Thoracic aorta (tissue), 2 donors: ENCODE measurements around the gene NCR2. TPM values are rescaled to one million over a fixed set of nuclear protein-coding genes. Genes with fewer than 3 reads are reported as not detected.

Experiments used
- ATAC-seq: fragments of 150-250 bp; one replicate; pipeline ENCODE4 v1.8.0; 2017; ENCODE audit warnings: low read depth; ENCODE audit not compliant: insufficient number of reproducible peaks, low FRiP score
- DNase-seq: peaks from one replicate; pipeline ENCODE4 v3.0.0-alpha.2; 2020; ENCODE audit warnings: low spot score
- H3K27ac ChIP-seq, 2 donors: fragments of 200-600 bp; sonication (generic); 1 replicate in 1 of 2; 2 replicates in 1 of 2; pipeline ENCODE4 v1.5.1; 2016; ENCODE audit warnings: mild to moderate bottlenecking in 2 of 2, moderate library complexity in 2 of 2
- H3K27me3 ChIP-seq: fragments of 200-600 bp; sonication (generic); replicated peaks from 2 replicates; pipeline ENCODE4 v1.6.0; 2016; ENCODE audit warnings: mild to moderate bottlenecking; ENCODE audit not compliant: insufficient read depth
- H3K36me3 ChIP-seq: fragments of 200-600 bp; sonication (generic); one replicate; pipeline ENCODE4 v1.5.1; 2016
- H3K4me1 ChIP-seq, 2 donors: fragments of 200-600 bp; sonication (generic); 1 replicate in 1 of 2; 2 replicates in 1 of 2; pipeline versions ENCODE4 v1.5.1 to v1.6.0; 2016; ENCODE audit warnings: low read depth in 2 of 2, mild to moderate bottlenecking in 1 of 2; ENCODE audit not compliant: control insufficient read depth in 1 of 2
- H3K4me3 ChIP-seq: fragments of 200-600 bp; sonication (generic); 2 replicates; pipeline ENCODE4 v1.5.1; 2016; ENCODE audit warnings: mild to moderate bottlenecking
- H3K9me3 ChIP-seq: fragments of 200-600 bp; sonication (generic); 2 replicates; pipeline ENCODE4 v1.5.1; 2016
- total RNA-seq, 2 donors: library from RNA; depleted of rRNA; stranded (reverse); fragments of >200 nt; gene quantifications; one replicate each; pipeline versions ENCODE4 v1.1.0 to v1.2.3, GENCODE V29; 2016
- TF ChIP-seq, protein P1 (sequence below): fragments of 200-600 bp; sonication (generic); IDR thresholded peaks from one replicate; pipeline ENCODE4 v1.5.1; 2019; ENCODE audit warnings: antibody characterized with exemption

NCR2 gene
- total RNA-seq, 2 donors from 2014 or later, result not detected

- ATAC-seq (no peak), DNase-seq (no peak)
- H3K4me3 ChIP-seq, result no peak overlapping the region
- H3K27me3 ChIP-seq, result no peaks in the 10 kb centered on the region
- H3K9me3 ChIP-seq, result peaks cover 4% of the 10 kb centered on the region
- TF ChIP-seq, protein P1, sequence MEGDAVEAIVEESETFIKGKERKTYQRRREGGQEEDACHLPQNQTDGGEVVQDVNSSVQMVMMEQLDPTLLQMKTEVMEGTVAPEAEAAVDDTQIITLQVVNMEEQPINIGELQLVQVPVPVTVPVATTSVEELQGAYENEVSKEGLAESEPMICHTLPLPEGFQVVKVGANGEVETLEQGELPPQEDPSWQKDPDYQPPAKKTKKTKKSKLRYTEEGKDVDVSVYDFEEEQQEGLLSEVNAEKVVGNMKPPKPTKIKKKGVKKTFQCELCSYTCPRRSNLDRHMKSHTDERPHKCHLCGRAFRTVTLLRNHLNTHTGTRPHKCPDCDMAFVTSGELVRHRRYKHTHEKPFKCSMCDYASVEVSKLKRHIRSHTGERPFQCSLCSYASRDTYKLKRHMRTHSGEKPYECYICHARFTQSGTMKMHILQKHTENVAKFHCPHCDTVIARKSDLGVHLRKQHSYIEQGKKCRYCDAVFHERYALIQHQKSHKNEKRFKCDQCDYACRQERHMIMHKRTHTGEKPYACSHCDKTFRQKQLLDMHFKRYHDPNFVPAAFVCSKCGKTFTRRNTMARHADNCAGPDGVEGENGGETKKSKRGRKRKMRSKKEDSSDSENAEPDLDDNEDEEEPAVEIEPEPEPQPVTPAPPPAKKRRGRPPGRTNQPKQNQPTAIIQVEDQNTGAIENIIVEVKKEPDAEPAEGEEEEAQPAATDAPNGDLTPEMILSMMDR, result no peak
- no peaks in the 10 kb centered on the region for H3K36me3 ChIP-seq
- H3K4me1 ChIP-seq, result no peaks in the 10 kb centered on the region
- H3K27ac ChIP-seq, result no peak overlapping the region
Measured at GRCh38 chr6:41344876-41345275, 9.5 kb downstream of the NCR2 start.

- H3K27me3 ChIP-seq, result no peaks in the 10 kb centered on the region
- no peak for ATAC-seq
- H3K27ac ChIP-seq, result no peak overlapping the region
- H3K4me3 ChIP-seq, result no peak overlapping the region
- no peaks in the 10 kb centered on the region for H3K4me1 ChIP-seq
- H3K36me3 ChIP-seq, result no peaks in the 10 kb centered on the region
- TF ChIP-seq, protein P1, result no peak
- no peak for DNase-seq
- H3K9me3 ChIP-seq, result peaks cover 4% of the 10 kb centered on the region
Measured at GRCh38 chr6:41345901-41346300, 10.5 kb downstream of the NCR2 start.

DNA sequence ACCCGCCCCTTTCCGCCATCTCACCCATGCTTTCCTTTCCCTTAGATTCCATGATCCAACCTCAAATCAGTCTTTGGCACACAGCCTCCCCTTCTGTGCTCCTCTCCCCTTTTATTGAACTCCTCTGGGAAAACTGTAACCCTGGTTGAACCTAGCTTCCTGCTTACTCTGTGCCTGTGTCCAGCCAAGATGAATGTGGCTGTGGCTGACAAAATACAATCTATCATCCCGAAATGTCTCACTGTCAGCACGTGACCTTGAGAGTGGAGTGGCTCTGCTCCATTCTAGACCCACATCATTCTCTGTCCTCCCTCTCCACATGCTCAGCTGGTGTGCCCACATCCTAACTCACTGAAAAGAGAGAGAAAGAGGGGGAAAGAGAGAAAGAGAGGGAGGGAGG, 11.0 kb downstream of the NCR2 start:
- no peaks in the 10 kb centered on the region for H3K4me1 ChIP-seq
- H3K4me3 ChIP-seq, result no peak overlapping the region
- TF ChIP-seq, protein P1, result no peak
- ATAC-seq, result no peak
- peaks cover 4% of the 10 kb centered on the region for H3K9me3 ChIP-seq
- H3K27ac ChIP-seq, result no peak overlapping the region
- H3K27me3 ChIP-seq, result no peaks in the 10 kb centered on the region
- DNase-seq, result no peak
- no peaks in the 10 kb centered on the region for H3K36me3 ChIP-seq

DNA sequence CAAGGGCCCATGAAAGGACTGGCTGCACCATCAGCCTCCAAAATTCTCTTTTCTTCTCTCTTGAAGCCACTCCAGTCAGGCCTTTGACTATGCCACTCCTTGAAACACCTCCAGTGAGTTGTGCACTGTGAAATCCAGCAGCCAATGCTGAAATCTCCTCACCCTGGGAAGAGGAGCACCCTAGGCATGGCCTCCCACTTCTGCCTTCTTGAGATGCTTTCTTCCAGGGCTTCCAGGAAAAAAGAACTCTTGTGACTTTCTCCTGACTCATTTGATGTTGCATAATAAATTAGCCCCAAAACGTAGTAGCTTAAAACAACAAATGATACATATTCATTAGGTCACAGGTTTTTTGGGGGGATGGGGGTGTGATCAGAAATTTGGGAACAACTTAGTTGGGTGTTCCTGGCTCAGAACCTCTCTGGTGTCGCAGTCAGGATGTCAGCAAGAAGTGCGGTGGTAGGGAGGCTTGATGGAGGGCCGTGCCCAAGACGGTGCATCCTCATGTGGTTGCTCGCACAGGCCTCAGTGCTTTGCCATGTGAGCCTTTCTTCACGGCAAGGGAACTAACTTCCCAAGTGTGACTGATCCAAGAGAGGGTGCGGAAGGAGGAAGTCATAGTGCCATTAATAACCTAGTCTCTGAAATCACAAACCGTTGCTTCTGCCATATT, 12.1 kb downstream of the NCR2 start:
- no peaks in the 10 kb centered on the region for H3K4me1 ChIP-seq
- ATAC-seq (no peak), DNase-seq (no peak)
- no peaks in the 10 kb centered on the region for H3K27me3 ChIP-seq
- H3K9me3 ChIP-seq, result peaks cover 4% of the 10 kb centered on the region
- no peak overlapping the region for H3K4me3 ChIP-seq
- TF ChIP-seq, protein P1, result no peak
- H3K36me3 ChIP-seq, result no peaks in the 10 kb centered on the region
- H3K27ac ChIP-seq, result no peak overlapping the region

DNA sequence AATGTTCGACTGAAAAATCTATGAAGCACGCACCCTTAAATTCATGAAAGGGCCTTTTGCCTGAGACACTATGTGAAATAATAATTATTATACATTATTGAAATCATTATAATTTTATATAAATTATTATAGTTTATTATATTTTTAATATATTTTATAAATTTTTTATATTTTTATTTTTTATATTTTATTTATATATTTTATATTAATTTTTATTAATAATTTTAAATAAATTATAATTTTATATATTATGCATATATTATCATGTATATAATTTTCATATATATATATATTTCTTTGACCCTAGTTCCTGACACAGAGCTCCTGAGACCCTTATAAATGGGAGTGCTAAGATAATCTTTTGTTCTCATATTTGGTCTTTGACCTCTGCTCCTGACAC, 13.5 kb downstream of the NCR2 start:
- DNase-seq (no peak), ATAC-seq (no peak)
- Histone ChIP-seq H3K4me1 (no peaks in the 10 kb centered on the region), H3K27me3 (no peaks in the 10 kb centered on the region), H3K27ac (no peak overlapping the region), H3K36me3 (no peaks in the 10 kb centered on the region), H3K9me3 (peaks cover 4% of the 10 kb centered on the region), H3K4me3 (no peak overlapping the region)
- TF ChIP-seq, protein P1, result no peak
